Measurements from ENCODE around the gene PODXL2.

Gene PODXL2

DNA sequence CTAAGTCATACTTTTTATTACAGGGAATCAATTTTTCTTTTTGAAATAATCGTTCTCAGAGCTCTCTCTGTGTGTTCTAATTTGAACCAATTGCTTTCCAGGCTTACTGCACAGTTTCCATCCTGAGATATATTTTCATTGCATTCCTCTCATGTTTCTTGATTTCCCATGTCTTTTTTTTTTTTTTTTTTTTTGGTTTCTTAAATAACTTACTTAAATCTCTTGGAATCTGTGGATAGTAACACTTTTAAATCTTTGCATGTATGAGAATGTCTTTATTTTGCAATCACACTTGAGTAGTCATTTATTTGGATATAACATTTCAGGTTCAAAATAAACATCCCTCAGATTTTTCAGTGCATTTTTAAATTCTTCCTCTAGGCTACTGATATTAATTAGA lies 29.2 kb downstream of the PODXL2 start:
- DNase-seq (ENCODE audit: low spot score) = no peak

DNA sequence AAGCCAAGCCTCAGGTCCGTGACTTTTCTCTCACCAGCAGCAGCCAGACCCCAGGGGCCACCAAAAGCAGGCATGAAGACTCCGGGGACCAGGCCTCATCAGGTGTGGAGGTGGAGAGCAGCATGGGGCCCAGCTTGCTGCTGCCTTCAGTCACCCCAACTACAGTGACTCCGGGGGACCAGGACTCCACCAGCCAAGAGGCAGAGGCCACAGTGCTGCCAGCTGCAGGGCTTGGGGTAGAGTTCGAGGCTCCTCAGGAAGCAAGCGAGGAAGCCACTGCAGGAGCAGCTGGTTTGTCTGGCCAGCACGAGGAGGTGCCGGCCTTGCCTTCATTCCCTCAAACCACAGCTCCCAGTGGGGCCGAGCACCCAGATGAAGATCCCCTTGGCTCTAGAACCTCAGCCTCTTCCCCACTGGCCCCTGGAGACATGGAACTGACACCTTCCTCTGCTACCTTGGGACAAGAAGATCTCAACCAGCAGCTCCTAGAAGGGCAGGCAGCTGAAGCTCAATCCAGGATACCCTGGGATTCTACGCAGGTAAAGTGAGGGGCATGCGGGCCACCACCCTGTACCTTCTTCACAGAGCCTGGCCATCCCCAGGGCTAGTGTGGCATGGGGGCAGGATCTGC lies 31.8 kb downstream of the PODXL2 start:
- no peak for DNase-seq (ENCODE audit: low spot score)

DNA sequence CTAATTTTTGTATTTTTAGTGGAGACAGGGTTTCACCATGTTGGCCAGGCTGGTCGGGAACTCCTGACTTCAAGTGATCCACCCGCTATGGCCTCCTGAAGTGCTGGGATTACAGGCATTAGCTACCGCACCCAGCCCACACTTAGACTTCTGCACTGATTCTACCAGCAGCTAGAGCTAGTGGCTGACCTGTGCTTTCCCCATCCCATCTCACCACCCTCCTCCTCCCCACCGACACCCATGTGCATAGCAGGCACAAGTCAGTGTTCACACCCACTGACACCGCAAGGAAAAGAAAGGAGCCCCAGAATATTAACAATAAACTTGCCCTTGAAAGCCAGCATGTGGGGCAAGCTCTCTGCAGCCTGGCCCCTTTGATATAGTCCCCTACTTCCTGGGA lies 32.6 kb downstream of the PODXL2 start:
- no peak for DNase-seq (ENCODE audit: low spot score)

DNA sequence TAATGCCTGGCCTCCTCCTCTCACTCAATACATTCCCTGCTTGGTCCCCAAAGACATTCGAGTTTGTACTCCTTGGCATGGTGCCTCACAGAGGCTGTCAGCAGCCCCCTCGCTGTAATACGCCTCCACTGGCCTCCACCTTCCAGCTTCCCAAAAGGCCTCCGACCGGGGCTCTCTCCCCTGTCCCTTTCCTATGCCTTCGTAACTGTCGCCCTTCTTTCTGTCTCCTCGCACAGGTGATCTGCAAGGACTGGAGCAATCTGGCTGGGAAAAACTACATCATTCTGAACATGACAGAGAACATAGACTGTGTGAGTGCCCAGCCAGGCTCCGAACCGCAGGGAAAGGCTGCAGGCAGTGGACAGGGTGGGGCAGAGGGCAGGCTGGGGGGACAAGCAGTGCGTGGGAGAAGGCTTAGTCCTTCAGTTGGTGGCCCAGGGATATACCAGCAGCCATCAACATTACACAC lies 33.0 kb downstream of the PODXL2 start:
- DNase-seq (ENCODE audit: low spot score) = no peak

DNA sequence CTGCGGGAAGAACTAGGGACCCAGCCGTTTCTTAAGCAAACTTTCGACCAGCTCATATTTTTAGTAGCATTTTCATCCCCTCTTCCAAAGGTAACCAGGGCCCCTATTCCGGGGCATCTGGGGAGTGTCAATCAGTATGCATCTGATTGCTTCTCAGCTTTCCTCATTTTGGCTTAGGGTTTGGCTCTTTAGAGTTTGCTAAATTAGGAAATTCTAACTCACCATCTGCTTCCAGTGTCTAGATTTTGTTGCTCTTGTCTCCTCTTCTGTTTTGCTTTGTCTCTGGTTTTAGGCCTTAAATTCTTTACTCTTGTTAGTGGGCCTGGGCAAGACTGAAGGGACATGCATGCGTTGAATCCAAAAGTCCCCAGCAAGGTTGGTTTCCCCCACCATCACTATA lies 34.2 kb downstream of the PODXL2 start:
- DNase-seq (ENCODE audit: low spot score) = no peak

DNA sequence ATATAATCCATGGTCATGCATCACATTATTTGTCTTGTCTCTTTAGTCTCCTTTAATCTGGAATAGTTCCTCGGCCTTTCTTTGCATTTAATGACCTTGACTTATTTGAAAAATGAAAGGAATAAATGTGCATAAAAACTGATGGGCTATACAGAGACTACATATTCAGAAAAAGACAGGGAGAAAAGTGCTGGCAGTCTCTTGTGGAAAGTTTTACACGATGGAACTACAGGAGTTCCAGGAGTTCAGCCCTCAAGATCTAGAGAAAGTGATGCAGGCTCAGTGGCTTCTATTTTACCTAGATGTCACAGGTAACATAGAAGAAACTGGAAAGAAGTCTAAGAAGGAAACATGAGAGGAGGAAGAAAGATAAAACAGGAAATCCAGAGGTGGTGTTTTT lies 36.2 kb downstream of the PODXL2 start:
- DNase-seq (ENCODE audit: low spot score) = no peak

DNA sequence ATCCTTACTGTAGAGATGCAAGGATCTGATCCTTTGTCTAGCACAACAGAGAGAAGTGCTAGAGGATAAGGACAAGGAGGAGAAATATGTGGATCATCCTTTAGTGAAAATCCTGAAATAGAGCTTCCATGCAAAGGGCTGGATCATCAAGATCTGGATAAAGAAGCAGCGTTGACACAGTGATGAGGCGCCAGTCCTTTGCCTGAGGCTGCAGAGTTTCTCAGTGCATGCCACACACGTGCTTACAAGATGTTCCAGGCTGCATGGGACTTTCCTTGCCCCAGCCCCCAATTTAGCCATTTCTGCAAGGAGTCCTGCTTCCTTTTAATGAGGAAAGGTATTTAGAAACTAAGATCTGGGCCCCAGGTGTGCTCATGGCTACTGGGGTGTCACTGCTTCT lies 36.6 kb downstream of the PODXL2 start:
- no peak for DNase-seq (ENCODE audit: low spot score)

DNA sequence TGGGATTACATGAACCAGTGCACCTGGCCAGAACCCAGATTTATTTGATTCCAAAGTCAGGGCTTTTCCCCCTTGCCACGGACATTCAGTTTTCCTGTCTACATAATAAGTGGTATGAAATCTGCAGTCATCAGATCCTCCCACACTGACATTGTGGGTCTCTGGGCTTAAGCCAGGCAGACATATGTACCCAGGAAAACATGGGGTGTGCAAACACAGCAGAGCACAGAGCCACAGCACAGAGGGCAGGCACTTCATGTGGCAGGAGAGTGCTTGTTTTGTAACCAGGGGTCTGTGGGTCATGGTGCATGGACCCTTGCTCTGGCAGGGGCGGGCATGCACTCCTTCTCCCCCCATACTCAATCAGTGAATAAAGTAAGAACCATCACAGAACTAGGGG lies 37.7 kb downstream of the PODXL2 start:
- DNase-seq (ENCODE audit: low spot score) = no peak

DNA sequence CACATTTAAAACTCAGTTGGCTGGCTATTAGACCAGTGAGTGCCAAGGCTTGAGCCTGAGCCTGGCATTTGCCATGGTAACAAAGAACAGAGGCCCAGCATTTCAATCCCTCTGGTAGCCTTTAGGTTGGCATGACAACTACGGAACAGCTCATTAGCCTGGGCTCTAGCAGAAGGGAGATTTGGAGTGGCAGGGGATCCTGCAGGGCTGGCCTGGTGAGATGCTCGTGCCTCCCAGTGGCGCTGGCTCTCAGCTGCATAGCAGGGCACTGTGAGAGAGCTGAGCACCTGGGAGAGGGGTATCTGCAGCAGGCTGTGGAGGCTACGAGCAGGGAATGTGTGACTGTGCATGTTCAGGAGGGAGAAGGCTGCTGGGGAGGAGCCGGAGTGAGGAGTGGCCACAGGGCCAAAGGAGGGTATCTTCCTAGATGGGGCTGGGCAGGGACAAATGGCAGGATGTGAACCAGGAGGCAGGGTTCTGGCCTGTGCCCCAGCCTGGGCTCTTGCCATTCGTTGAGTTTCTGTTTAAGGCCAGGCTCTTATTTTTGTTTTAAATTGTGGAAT lies 38.2 kb downstream of the PODXL2 start:
- no peak for DNase-seq (ENCODE audit: low spot score)

DNA sequence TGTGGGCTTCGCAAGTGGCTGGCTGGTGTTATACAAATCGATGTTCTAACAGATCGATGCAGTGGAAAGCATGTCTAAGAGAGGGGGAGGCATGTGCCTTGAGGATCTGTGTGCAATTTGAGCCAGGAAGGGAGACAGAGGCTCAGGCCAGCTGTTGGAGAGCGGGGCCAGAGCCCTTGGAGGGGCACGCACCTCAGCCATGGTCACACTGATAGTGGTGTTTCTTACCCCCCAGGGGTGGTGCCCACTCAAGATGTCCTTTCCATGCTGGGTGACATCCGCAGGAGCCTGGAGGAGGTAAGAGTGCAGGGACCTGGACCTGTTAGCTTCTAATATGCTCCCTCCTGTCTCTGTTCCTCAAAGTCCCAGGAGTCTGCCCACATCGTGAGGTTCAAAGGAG lies 39.9 kb downstream of the PODXL2 start:
- no peak for DNase-seq (ENCODE audit: low spot score)

DNA sequence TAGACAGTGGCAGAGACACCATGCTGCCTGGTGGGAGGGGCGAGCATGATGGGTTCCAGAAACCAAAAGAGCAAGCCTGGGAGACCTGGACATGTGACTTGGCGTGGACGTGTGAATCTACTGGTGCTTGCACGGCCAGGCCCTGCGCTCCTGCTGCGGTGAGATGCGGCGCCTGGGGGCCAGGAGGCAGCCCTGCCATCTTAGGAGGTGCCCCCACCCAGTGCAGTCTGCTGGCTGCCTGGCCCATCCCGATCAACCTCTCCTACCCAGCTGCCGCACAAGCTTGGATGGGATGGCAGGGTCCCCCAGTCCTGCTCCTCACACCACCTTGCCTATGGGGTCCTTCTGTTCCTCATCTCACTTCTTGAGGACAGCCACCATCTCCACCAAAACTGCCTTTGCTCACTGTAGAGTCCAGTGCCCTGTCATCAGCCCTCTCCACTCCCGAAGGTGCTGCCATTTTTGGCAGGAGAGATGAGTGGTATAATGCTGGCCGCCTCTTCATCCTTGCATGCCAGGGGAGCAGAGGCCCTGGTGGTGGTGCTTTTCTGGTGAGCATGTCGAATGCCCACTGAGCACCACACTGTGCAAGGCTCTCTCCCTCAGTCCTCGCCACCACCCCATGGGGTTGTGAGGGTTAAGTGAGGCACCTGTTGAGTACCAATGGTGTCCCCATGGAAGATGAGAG lies 40.7 kb downstream of the PODXL2 start:
- DNase-seq (ENCODE audit: low spot score) = no peak

DNA sequence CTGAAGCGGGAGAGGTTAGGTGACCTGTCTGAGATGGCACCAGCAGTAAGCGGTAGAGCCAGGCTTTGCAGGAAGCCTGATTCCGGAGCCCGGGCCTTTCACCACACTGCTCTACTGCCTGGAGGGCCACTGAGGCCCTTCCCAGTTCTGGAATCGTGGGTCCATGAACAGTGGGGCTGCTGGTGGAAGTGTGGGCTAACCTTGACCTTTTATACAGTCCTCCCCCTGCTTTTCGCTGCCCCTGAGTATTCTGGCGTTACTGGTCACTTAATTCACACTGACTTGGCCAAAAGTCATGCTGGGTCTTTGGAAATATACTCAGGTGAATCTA lies 41.2 kb downstream of the PODXL2 start:
- DNase-seq (ENCODE audit: low spot score) = no peak

DNA sequence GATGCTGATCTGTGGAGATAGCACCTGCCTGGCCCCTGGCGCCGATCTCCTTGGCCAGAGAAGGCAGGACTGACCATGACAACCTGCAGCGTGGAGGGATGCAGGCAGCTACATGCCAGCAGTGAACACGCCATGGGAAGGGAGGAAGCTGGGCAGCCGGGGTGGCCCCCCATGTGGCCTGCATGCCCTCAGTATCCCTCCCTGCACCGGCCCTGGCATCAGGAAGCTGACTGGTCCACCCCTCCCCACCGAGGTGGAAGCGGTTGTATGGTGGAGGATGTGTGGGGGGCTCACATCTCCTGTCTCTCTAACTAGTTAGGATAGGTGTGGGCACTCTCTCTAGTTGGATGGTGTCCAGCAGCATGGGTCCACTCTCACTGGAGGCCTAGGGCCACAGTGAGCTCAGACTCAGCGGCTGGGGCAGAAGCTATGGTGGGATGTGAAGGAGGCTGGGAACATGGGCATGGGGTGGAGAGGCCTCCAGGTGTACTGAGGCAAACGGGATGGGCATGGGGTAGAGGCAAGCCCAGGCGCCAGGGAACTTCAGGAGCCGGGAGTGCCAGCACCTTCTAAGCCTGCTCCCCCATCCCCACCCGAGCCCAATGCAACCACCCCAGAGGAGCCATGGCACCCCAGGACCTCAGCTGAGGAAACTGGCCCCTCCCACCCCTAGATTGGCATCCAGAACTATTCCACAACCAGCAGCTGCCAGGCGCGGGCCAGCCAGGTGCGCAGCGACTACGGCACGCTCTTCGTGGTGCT lies 42.0 kb downstream of the PODXL2 start:
- no peak for DNase-seq (ENCODE audit: low spot score)

DNA sequence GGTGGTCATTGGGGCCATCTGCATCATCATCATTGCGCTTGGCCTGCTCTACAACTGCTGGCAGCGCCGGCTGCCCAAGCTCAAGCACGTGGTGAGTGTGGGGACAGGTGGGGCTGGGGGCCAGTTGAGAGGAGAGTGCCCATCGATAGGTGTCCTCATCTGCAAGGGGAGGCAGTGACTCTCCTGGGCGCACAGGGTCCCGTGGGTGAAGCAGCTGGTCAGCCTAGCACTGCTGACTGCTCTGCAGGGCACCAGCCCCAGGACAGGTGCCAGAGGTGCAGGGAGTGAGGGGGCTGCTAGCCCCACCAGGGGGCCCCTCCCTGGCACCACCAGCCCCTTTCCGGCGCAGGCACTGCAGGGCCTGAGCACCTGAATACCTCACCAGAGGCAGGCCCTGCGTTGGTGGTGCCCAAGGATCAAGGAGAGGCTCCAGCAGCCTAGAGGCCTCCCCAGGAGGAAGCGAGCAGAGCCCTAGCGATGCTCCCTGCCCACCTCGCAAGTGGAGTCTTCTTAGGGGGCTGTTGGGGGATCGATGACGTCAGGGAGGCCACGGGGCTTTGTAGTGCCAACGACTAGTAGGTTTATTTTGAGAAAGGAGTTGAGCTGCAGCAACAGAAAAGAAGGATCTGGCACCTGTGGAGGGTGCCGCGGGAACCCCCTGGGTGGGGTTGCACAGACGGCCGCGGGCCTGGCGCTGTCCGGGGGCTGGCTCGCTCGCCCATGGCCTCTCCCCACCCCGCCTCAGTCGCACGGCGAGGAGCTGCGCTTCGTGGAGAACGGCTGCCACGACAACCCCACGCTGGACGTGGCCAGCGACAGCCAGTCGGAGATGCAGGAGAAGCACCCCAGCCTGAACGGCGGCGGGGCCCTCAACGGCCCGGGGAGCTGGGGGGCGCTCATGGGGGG lies 42.8 kb downstream of the PODXL2 start:
- peak; percentile 37 for DNase-seq (ENCODE audit: low spot score)

DNA sequence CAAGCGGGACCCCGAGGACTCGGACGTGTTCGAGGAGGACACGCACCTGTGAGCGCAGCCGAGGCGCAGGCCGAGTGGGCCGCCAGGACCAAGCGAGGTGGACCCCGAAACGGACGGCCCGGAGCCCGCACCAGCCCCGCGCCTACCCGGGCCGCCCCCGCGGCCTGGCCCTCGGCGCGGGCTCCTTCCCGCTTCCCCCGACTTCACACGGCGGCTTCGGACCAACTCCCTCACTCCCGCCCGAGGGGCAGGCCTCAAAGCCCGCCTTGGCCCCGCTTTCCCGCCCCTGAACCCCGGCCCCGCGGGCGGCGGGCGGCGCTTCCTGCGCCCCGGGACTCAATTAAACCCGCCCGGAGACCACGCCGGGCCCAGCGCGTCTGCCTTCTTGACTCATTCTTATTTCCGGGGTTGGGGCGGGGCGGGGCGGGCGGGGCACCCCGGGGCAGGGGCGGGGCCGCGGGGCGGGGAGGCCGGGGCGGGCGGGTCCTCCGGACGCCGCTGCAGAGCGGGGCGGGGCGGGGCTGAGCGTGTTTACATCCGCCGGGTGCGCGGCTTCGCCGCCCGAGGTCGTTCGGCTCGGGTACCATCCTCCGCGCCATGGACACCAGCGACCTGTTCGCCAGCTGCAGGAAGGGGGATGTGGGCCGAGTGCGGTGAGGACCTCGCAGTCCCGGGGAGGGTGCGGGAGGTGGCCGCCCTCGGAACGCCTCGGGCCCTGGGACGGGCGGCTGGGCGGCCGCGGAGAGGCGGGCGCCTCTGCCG lies 43.6 kb downstream of the PODXL2 start, which contains the start of gene ABTB1:
Gene ABTB1, plus strand, starts transcription at position 524 of the 762 bp plus-strand sequence. Its CDS starts 74 bp downstream, at position 598.
- DNase-seq (ENCODE audit: low spot score) = peak; percentile 80

DNA sequence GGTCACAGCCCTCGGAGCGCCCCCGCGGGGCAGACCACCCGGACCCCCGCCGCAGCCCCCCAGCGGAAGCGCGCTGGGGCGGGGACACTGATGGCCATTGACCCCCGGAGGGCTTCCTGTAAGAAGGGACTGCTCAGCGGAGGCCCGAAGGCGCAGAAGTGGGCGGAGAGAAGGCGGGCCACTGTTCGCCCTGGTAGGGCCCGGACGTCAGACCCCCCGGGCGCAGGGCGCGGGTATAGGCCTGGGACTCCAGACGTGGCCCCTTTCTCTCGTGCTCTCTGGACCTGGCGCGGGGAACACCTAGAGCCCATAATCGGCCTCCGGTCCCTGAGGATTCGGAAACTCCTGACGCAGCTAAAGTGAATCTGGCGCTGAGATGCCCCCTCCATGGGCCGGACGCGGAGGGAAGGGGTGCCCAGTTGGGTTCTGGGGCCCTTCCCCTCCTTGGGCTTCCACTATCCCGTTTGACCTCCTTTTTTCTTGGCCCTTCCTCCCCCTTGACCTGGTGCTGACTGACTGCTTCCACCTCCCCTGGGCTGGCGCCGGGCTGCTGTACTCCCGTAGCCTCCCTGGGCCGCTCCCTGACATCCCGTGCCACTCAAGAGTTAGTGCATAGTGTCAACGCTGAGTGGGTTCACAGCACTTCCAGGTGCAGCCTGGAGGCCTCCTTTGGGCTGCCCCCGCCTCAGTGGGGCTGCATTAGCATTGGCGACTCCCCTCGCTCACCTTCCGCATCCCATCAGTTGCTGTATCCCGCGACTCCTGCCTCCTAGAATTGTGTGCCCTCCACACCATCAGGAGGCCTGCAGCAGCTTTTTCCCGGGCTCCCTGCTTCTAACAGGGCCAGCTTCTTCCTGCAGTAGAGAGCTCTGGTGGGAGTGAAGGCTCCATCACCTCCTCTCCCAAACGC lies 44.5 kb downstream of the PODXL2 start:
- peak; percentile 41 for DNase-seq (ENCODE audit: low spot score)

DNA sequence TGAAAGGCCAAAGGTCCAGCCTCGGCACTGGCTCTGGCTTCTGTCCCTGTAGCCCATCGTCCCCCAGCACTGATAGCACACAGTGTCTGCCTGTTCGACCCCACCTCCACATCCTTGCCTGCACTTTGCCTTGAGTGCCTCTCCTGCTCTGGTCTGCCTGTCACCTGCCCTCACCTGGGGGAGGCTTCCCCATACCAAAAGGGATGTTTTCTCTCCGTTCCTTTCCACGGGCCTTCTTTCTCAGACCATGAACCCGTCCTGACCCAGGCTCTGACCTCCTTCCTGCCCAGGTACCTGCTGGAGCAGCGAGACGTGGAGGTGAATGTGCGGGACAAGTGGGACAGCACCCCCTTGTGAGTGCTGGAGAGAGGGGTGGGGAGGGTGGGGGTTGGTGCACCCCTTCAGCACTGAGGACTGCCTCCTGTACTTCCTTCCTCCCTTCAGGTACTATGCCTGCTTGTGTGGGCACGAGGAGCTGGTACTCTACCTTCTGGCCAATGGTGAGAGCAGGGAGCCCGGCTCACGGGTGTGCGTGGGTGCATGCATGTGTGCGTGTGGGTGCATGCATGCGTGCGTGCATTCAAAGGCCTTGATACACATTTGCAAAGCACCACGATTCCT lies 45.2 kb downstream of the PODXL2 start:
- no peak for DNase-seq (ENCODE audit: low spot score)

DNA sequence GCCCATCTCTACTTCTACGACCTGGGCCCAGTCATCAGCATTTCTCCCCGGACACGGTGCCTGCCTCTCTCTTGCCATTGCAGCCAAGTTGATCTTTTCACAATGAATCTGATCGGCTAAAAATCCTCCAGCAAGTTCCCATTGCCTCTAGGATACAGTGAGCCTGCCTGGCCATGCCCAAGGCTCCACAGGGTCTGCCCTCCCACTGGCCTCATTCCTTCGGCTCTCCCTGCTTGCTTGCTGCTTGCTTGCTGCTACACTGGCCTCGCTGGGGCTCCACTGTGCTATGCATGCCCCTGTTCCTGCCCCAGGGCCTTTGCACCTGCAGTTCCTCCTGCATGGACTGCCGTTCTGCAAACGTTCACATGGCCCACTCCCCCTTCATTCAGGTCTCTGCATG lies 45.8 kb downstream of the PODXL2 start:
- DNase-seq (ENCODE audit: low spot score) = no peak

DNA sequence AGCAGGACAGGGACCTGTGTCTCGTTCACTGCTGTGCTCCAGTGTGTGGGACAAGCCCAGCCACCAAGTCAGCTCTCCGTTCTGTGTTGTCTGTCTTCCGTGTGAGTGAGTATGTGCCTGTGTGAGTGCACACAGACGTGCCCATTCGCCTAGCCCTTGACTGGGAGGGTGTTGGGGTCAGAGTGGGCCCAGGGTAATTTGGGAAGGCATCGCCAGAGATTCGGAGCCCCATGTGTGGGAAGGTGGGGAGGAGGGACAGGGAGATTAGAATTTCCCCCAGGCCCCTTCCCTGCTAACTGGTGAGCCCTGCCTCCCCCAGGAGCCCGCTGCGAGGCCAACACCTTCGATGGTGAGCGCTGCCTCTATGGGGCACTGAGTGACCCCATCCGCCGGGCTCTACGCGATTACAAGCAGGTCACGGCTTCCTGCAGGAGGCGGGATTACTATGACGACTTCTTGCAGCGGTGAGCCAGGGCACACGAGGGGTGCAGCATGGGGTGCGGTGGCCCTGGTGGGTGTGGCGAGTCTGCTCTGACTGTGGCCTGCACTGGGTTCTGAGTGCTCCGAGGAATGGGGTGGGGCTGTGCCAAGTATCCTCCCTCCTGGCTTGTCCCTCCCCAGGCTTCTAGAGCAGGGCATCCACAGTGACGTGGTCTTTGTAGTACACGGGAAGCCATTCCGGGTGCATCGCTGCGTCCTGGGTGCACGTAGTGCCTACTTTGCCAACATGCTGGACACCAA lies 46.8 kb downstream of the PODXL2 start:
- no peak for DNase-seq (ENCODE audit: low spot score)
